HEK293 (cell line): ENCODE results near the gene ACACB.

ENCODE experiments used
- CTCF ChIA-PET: fragments of 350-600 bp; formaldehyde crosslinking; extraction: SDS; loops from one replicate; lab custom pipeline; 2021; ENCODE audit warnings: antibody characterized with exemption; lab: Yijun Ruan, JAX
- POLR2A ChIA-PET: fragments of 300-600 bp; formaldehyde crosslinking; extraction: SDS; loops from one replicate; lab custom pipeline; 2020; ENCODE audit warnings: antibody characterized with exemption, inconsistent platforms; lab: Yijun Ruan, JAX
- H3K27ac ChIP-seq: fragments of 200-500 bp; sonication (Bioruptor generic); 2 replicates; pipeline ENCODE4 v1.5.1; 2014; ENCODE audit warnings: low read depth, low read length, control low read depth, inconsistent platforms; ENCODE audit errors: extremely low read depth
- H3K36me3 ChIP-seq, 2 experiments: fragments of 200-500 bp in 1 of 2; sonication (Bioruptor generic) in 1 of 2; 1 replicate in 1 of 2; 2 replicates in 1 of 2; pipeline ENCODE4 v1.5.1; 2014 to 2017; ENCODE audit warnings: inconsistent platforms in 2 of 2, low read length in 2 of 2; ENCODE audit not compliant: control insufficient read depth in 2 of 2, insufficient read depth in 1 of 2
- H3K4me1 ChIP-seq: fragments of 200-500 bp; sonication (Bioruptor generic); 2 replicates; pipeline ENCODE4 v1.5.1; 2014; ENCODE audit warnings: mild to moderate bottlenecking, low read length, inconsistent platforms; ENCODE audit not compliant: control insufficient read depth, insufficient read depth
- H3K4me3 ChIP-seq: 2 replicates; pipeline ENCODE4 v1.5.1; 2011; ENCODE audit warnings: low read depth, mild to moderate bottlenecking, control low read depth, low read length, moderate library complexity
- H3K9me3 ChIP-seq: fragments of 200-500 bp; sonication (Bioruptor generic); 2 replicates; pipeline ENCODE4 v1.5.1; 2014; ENCODE audit warnings: low read depth, low read length, inconsistent platforms; ENCODE audit not compliant: control insufficient read depth, insufficient read depth
- CTCF ChIP-seq: fragments of 450-650 bp; formaldehyde crosslinking; IDR thresholded peaks from 2 replicates; pipeline ENCODE4 v1.5.1; 2016; ENCODE audit warnings: missing biosample characterization, missing genetic modification characterization
- FEZF1 ChIP-seq: fragments of 450-650 bp; formaldehyde crosslinking; IDR thresholded peaks from 2 replicates; pipeline ENCODE4 v1.5.1; 2016; ENCODE audit warnings: missing biosample characterization, missing genetic modification characterization
- KLF16 ChIP-seq: fragments of 450-650 bp; formaldehyde crosslinking; IDR thresholded peaks from 2 replicates; pipeline ENCODE4 v1.5.1; 2017; ENCODE audit warnings: missing biosample characterization, missing genetic modification characterization
- MEIS1 ChIP-seq: sonication (generic); formaldehyde crosslinking; IDR thresholded peaks from 2 replicates; pipeline ENCODE4 v1.8.1; 2022; ENCODE audit warnings: missing genetic modification reagents, mild to moderate bottlenecking, borderline replicate concordance
- SCRT2 ChIP-seq: fragments of 450-650 bp; formaldehyde crosslinking; IDR thresholded peaks from 2 replicates; pipeline ENCODE4 v1.5.1; 2016; ENCODE audit warnings: missing biosample characterization, missing genetic modification characterization
- ZBTB21 ChIP-seq: fragments of 450-650 bp; formaldehyde crosslinking; IDR thresholded peaks from 2 replicates; pipeline ENCODE4 v1.5.1; 2017; ENCODE audit warnings: missing biosample characterization, missing genetic modification characterization
- ZBTB48 ChIP-seq: fragments of 450-650 bp; formaldehyde crosslinking; IDR thresholded peaks from 2 replicates; pipeline ENCODE4 v1.5.1; 2016; ENCODE audit warnings: missing biosample characterization, missing genetic modification characterization
- ZBTB7A ChIP-seq: fragments of 450-650 bp; formaldehyde crosslinking; IDR thresholded peaks from 2 replicates; pipeline ENCODE4 v1.5.1; 2016; ENCODE audit warnings: low read depth, missing biosample characterization, missing genetic modification characterization
- ZBTB8A ChIP-seq: fragments of 450-650 bp; formaldehyde crosslinking; IDR thresholded peaks from 2 replicates; pipeline ENCODE4 v1.5.1; 2016; ENCODE audit warnings: missing biosample characterization, missing genetic modification characterization
- ZNF112 ChIP-seq: fragments of 450-650 bp; formaldehyde crosslinking; IDR thresholded peaks from 2 replicates; pipeline ENCODE4 v1.5.0; 2017; ENCODE audit warnings: missing biosample characterization, missing genetic modification characterization
- ZNF121 ChIP-seq: fragments of 450-650 bp; formaldehyde crosslinking; IDR thresholded peaks from 2 replicates; pipeline ENCODE4 v1.5.1; 2016; ENCODE audit warnings: missing biosample characterization, missing genetic modification characterization
- ZNF133 ChIP-seq: fragments of 450-650 bp; formaldehyde crosslinking; IDR thresholded peaks from 2 replicates; pipeline ENCODE4 v1.5.1; 2016; ENCODE audit warnings: missing biosample characterization, missing genetic modification characterization
- ZNF184 ChIP-seq: fragments of 450-650 bp; IDR thresholded peaks from 2 replicates; pipeline ENCODE4 v1.5.1; 2018; ENCODE audit warnings: missing biosample characterization, mild to moderate bottlenecking, missing genetic modification characterization
- ZNF2 ChIP-seq: fragments of 450-650 bp; formaldehyde crosslinking; IDR thresholded peaks from 2 replicates; pipeline ENCODE4 v1.5.1; 2016; ENCODE audit warnings: missing biosample characterization, missing genetic modification characterization
- ZNF211 ChIP-seq: fragments of 450-650 bp; formaldehyde crosslinking; IDR thresholded peaks from 2 replicates; pipeline ENCODE4 v1.5.1; 2016; ENCODE audit warnings: low read depth, missing biosample characterization, missing genetic modification characterization
- ZNF23 ChIP-seq: fragments of 450-650 bp; formaldehyde crosslinking; IDR thresholded peaks from 2 replicates; pipeline ENCODE4 v1.5.1; 2016; ENCODE audit warnings: missing biosample characterization, missing genetic modification characterization, borderline replicate concordance
- ZNF248 ChIP-seq: fragments of 450-650 bp; formaldehyde crosslinking; IDR thresholded peaks from 2 replicates; pipeline ENCODE4 v1.5.1; 2017; ENCODE audit warnings: missing biosample characterization, missing genetic modification characterization
- ZNF266 ChIP-seq: fragments of 450-650 bp; formaldehyde crosslinking; IDR thresholded peaks from 2 replicates; pipeline ENCODE4 v1.5.1; 2016; ENCODE audit warnings: missing biosample characterization, missing genetic modification characterization, low read depth
- ZNF292 ChIP-seq: fragments of 450-650 bp; formaldehyde crosslinking; IDR thresholded peaks from 2 replicates; pipeline ENCODE4 v1.5.1; 2016; ENCODE audit warnings: low read depth, missing biosample characterization, missing genetic modification characterization, borderline replicate concordance
- ZNF302 ChIP-seq: fragments of 450-650 bp; formaldehyde crosslinking; IDR thresholded peaks from 2 replicates; pipeline ENCODE4 v1.5.1; 2016; ENCODE audit warnings: missing biosample characterization, missing genetic modification characterization, low read depth
- ZNF37A ChIP-seq: fragments of 450-650 bp; IDR thresholded peaks from 2 replicates; pipeline ENCODE4 v1.5.1; 2018; ENCODE audit warnings: missing biosample characterization, missing genetic modification characterization
- ZNF510 ChIP-seq: fragments of 450-650 bp; formaldehyde crosslinking; IDR thresholded peaks from 2 replicates; pipeline ENCODE4 v1.5.1; 2018; ENCODE audit warnings: mild to moderate bottlenecking, missing genetic modification characterization, missing biosample characterization; ENCODE audit not compliant: insufficient replicate concordance
- ZNF629 ChIP-seq: fragments of 450-650 bp; formaldehyde crosslinking; IDR thresholded peaks from 2 replicates; pipeline ENCODE4 v1.5.1; 2017; ENCODE audit warnings: missing biosample characterization, missing genetic modification characterization
- ZNF645 ChIP-seq: fragments of 450-650 bp; formaldehyde crosslinking; IDR thresholded peaks from 2 replicates; pipeline ENCODE4; 2016; ENCODE audit warnings: missing biosample characterization, missing genetic modification characterization
- ZSCAN16 ChIP-seq: fragments of 450-650 bp; formaldehyde crosslinking; IDR thresholded peaks from 2 replicates; pipeline ENCODE4 v1.5.1; 2016; ENCODE audit warnings: missing biosample characterization, missing genetic modification characterization

The ACACB gene

GRCh38 chr12:109163167-109163566 is 46.8 kb downstream of the ACACB start:
- Histone ChIP-seq H3K27ac (no peak overlapping the region), H3K4me1 (no peaks in the 10 kb centered on the region; the same call in 1 of the 2 replicates), H3K36me3 (peaks cover 0 to 4% of the 10 kb centered on the region in 2 experiments; a peak in 2 of 3 replicates), H3K4me3 (no peak overlapping the region), H3K9me3 (no peaks in the 10 kb centered on the region)
- POLR2A ChIA-PET = no interaction called here
- no peak for TF ChIP-seq ZNF248 (tag by site-specific recombination)
- no peak for TF ChIP-seq FEZF1 (tag by site-specific recombination)
- no peak for TF ChIP-seq ZNF266 (tag by site-specific recombination)
- TF ChIP-seq ZBTB7A (tag by site-specific recombination) = no peak
- CTCF ChIA-PET = no interaction called here

- Histone ChIP-seq H3K4me3 (no peak overlapping the region), H3K9me3 (no peaks in the 10 kb centered on the region)
- TF ChIP-seq ZNF292 (no peak), ZNF211 (no peak), ZNF2 (no peak), SCRT2 (tag by site-specific recombination) (0 out of 2 replicates have a peak, but pooled peaks have one; percentile 27)
- TF ChIP-seq, all 188 proteins: peak for 1
- CTCF ChIA-PET = no interaction called here
- Histone ChIP-seq H3K36me3 (peaks cover 3 to 17% of the 10 kb centered on the region in 2 experiments; a peak in 2 of 3 replicates), H3K4me1 (no peaks in the 10 kb centered on the region; the same call in 1 of the 2 replicates), H3K27ac (no peak overlapping the region)
- POLR2A ChIA-PET = no interaction called here
These were observed 49.2 kb downstream of the ACACB start for GRCh38 chr12:109165599-109165998.

- 0 out of 2 replicates have a peak, but pooled peaks have one; percentile 22 for TF ChIP-seq ZNF121 (tag by site-specific recombination)
- no peak for TF ChIP-seq CTCF
- CTCF ChIA-PET = no interaction called here
- Histone ChIP-seq H3K27ac (no peak overlapping the region), H3K9me3 (no peaks in the 10 kb centered on the region), H3K4me3 (no peak overlapping the region), H3K4me1 (no peaks in the 10 kb centered on the region; the same call in 1 of the 2 replicates), H3K36me3 (peaks cover 3 to 17% of the 10 kb centered on the region in 2 experiments; a peak in 2 of 3 replicates)
- POLR2A ChIA-PET = no interaction called here
These were observed 50.0 kb downstream of the ACACB start for GRCh38 chr12:109166371-109166770.

- POLR2A ChIA-PET = no interaction called here
- Histone ChIP-seq H3K4me3 (no peak overlapping the region), H3K9me3 (no peaks in the 10 kb centered on the region), H3K27ac (no peak overlapping the region), H3K36me3 (peaks cover 6 to 31% of the 10 kb centered on the region in 2 experiments), H3K4me1 (no peaks in the 10 kb centered on the region; the same call in 1 of the 2 replicates)
- TF ChIP-seq ZNF112 (tag by site-specific recombination) = no peak
- TF ChIP-seq ZBTB21 (tag by site-specific recombination) = no peak
- CTCF ChIA-PET = interaction anchor here (0.6 kb wide), 1 partner anchor 217 kb away, joined by 3 read pairs; no protein-coding TSS in a partner anchor
These were observed 51.4 kb downstream of the ACACB start for GRCh38 chr12:109167781-109168180.

- POLR2A ChIA-PET = no interaction called here
- Histone ChIP-seq H3K4me3 (no peak overlapping the region), H3K9me3 (no peaks in the 10 kb centered on the region), H3K36me3 (peaks cover 6 to 44% of the 10 kb centered on the region in 2 experiments), H3K27ac (no peak overlapping the region), H3K4me1 (no peaks in the 10 kb centered on the region; the same call in 1 of the 2 replicates)
- CTCF ChIA-PET = interaction anchor here (0.5 to 0.6 kb wide), 3 partner anchors 16 to 58 kb away, joined by 3 to 4 read pairs (median 3); no protein-coding TSS in a partner anchor
- TF ChIP-seq ZNF510 (tag by site-specific recombination) (no peak), MEIS1 (CRISPR knock-in tag) (no peak), ZNF23 (tag by site-specific recombination) (no peak), ZNF184 (tag by site-specific recombination) (no peak), KLF16 (tag by site-specific recombination) (no peak), ZSCAN16 (no peak), ZNF37A (tag by site-specific recombination) (no peak), ZNF302 (tag by site-specific recombination) (no peak), ZNF629 (no peak), ZNF645 (tag by site-specific recombination) (no peak), ZBTB8A (tag by site-specific recombination) (no peak), ZNF112 (tag by site-specific recombination) (no peak), ZNF133 (tag by site-specific recombination) (no peak), ZBTB48 (tag by site-specific recombination) (no peak)
These were observed 52.9 kb downstream of the ACACB start for GRCh38 chr12:109169262-109169661.
